ENCODE data around the gene DAPK1. TPM values are rescaled to one million over a fixed set of nuclear protein-coding genes. Genes with fewer than 3 reads are reported as not detected.

The DAPK1 gene
- polyA plus RNA-seq, 1 of the 3 experiments (the other 2 are of a cell fraction): 0.61 TPM

DNA sequence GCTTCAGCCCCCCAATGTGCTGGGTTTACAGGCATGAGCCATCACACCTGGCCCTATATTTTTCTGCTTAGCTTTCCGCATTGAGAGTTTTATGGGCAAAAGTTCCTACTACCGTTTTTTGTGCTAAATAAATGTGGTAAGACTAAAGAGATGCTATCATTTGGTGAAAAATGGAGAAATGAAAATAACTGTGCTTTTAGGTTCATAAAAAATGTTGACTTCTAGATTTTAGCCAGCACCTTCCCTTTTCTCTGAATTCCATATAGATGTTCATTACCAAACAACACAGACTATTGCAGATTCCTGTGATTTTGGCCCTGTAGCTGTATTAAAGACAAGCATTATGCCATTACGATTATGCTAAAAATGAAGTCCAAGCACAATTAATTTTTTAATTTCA is 156.3 kb downstream of the DAPK1 start:
- Histone ChIP-seq H3K27me3 (ENCODE audit: insufficient read depth) (no peaks in the 10 kb centered on the region; the same call in 1 of the 2 replicates), H3K36me3 (replicated peaks in 1 of 2; ENCODE audit: control insufficient read depth in 1 of 2, insufficient read depth in 2 of 2, low read length in 1 of 2) (no peaks in the 10 kb centered on the region), H3K4me2 (no peak overlapping the region), H4K20me1 (ENCODE audit: insufficient read depth) (no peaks in the 10 kb centered on the region), H3K27ac (ENCODE audit: low read depth in 2 of 2, low read length in 1 of 2) (no peak overlapping the region), H2AFZ (ENCODE audit: low read depth) (no peak overlapping the region), H3K9ac (no peak overlapping the region), H3K9me3 (no peaks in the 10 kb centered on the region), H3K9me2 (no peaks in the 10 kb centered on the region), H3F3A (replicated peaks; ENCODE audit: insufficient read depth) (no peaks in the 10 kb centered on the region), H3K4me3 (ENCODE audit: low read depth in 2 of 2, low read length in 1 of 2) (no peak overlapping the region), H3K4me1 (ENCODE audit: control insufficient read depth in 1 of 2, insufficient read depth in 2 of 2, low read depth in 1 of 2, low read length in 1 of 2) (peaks cover 0 to 10% of the 10 kb centered on the region in 2 experiments; a peak in 2 of 4 replicates), H3K79me2 (ENCODE audit: insufficient read depth) (no peaks in the 10 kb centered on the region)
- TF ChIP-seq, protein P1, sequence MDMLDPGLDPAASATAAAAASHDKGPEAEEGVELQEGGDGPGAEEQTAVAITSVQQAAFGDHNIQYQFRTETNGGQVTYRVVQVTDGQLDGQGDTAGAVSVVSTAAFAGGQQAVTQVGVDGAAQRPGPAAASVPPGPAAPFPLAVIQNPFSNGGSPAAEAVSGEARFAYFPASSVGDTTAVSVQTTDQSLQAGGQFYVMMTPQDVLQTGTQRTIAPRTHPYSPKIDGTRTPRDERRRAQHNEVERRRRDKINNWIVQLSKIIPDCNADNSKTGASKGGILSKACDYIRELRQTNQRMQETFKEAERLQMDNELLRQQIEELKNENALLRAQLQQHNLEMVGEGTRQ (IDR thresholded peaks at IDR 0.05; ENCODE audit: borderline replicate concordance, low read depth, low read length): no peak
- TF ChIP-seq MEF2A (IDR thresholded peaks at IDR 0.05; ENCODE audit: borderline replicate concordance, low read depth): no peak
- ChIA-PET POLR2A (no interaction called here), CTCF (interaction anchor here (1.6 to 2.2 kb wide), 2 partner anchors 9 to 317 kb away, joined by 8 to 9 read pairs; no protein-coding TSS in a partner anchor)
- 65% methylated on average over 3 of the region's 3 CpGs for WGBS (ENCODE audit: low lambda C conversion rate)
- no peak for DNase-seq

DNA sequence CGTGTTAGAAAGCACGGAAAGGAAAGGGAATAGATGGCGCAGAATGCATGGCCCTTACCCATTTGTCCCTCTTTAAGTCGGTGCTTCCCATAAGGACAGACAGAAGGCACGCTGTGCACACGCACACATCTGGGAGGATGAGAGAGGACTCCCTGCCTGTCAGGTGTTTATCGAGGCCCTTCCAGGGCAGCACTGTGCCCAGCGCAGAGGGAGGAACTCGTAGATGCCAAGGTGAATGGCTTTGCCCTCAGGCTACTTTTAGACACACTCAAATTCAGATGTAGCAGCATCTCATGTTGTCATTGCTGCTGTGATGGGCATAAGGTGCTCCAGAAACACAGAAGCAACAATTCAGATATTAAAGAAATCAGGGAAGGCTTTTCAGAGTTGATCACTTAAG is 158.1 kb downstream of the DAPK1 start:
- Histone ChIP-seq H3K9me2 (no peaks in the 10 kb centered on the region), H2AFZ (ENCODE audit: low read depth) (no peak overlapping the region), H3K4me3 (ENCODE audit: low read depth in 2 of 2, low read length in 1 of 2) (no peak overlapping the region), H3K4me2 (no peak overlapping the region), H3K27me3 (ENCODE audit: insufficient read depth) (no peaks in the 10 kb centered on the region; the same call in 1 of the 2 replicates), H3K27ac (ENCODE audit: low read depth in 2 of 2, low read length in 1 of 2) (no peak overlapping the region), H4K20me1 (ENCODE audit: insufficient read depth) (no peaks in the 10 kb centered on the region), H3K9me3 (no peaks in the 10 kb centered on the region), H3K9ac (no peak overlapping the region), H3K4me1 (ENCODE audit: control insufficient read depth in 1 of 2, insufficient read depth in 2 of 2, low read depth in 1 of 2, low read length in 1 of 2) (peaks cover 0 to 6% of the 10 kb centered on the region in 2 experiments; a peak in 2 of 4 replicates), H3K36me3 (replicated peaks in 1 of 2; ENCODE audit: control insufficient read depth in 1 of 2, insufficient read depth in 2 of 2, low read length in 1 of 2) (no peaks in the 10 kb centered on the region), H3F3A (replicated peaks; ENCODE audit: insufficient read depth) (no peaks in the 10 kb centered on the region), H3K79me2 (ENCODE audit: insufficient read depth) (no peaks in the 10 kb centered on the region)
- POLR2A ChIA-PET: no interaction called here
- WGBS (ENCODE audit: low lambda C conversion rate): 81% methylated on average over 9 of the region's 9 CpGs
- TF ChIP-seq ELF1 (IDR thresholded peaks at IDR 0.05) (no peak), POLR2AphosphoS5 (IDR thresholded peaks at IDR 0.05; ENCODE audit: low read depth, low read length) (no peak), RXRA (IDR thresholded peaks at IDR 0.05; ENCODE audit: borderline replicate concordance, low read depth) (no peak), EP300 (IDR thresholded peaks at IDR 0.05; ENCODE audit: borderline replicate concordance in 1 of 2, low read depth in 1 of 2, low read length in 1 of 2) (no peak)
- DNase-seq: no peak
- CTCF ChIA-PET: interaction anchor here (1.0 to 2.2 kb wide), 4 partner anchors 8 to 331 kb away, joined by 3 to 12 read pairs (median 8); partner anchors contain the start of gene DAPK1

- no peaks in the 10 kb centered on the region for H3K9me2 ChIP-seq
- H3K27me3 ChIP-seq (ENCODE audit: insufficient read depth): no peaks in the 10 kb centered on the region; the same call in 1 of the 2 replicates
- H3K4me2 ChIP-seq: no peak overlapping the region
- CTCF ChIA-PET: interaction anchor here (1.0 to 2.6 kb wide), 4 partner anchors 159 to 331 kb away, joined by 3 to 12 read pairs (median 8); partner anchors contain the start of gene DAPK1
- no peak overlapping the region for H2AFZ ChIP-seq (ENCODE audit: low read depth)
- no peaks in the 10 kb centered on the region for H3K79me2 ChIP-seq (ENCODE audit: insufficient read depth)
- WGBS (ENCODE audit: low lambda C conversion rate): 87% methylated on average over 8 of the region's 8 CpGs
- H3K9me3 ChIP-seq: no peaks in the 10 kb centered on the region
- no peak for DNase-seq
- POLR2A ChIA-PET: no interaction called here
- H4K20me1 ChIP-seq (ENCODE audit: insufficient read depth): no peaks in the 10 kb centered on the region
- H3K4me3 ChIP-seq (ENCODE audit: low read depth in 2 of 2, low read length in 1 of 2): no peak overlapping the region
- TF ChIP-seq RAD21 (IDR thresholded peaks at IDR 0.05; ENCODE audit: low read length): peak; percentile 24; the same call in 1 of the 2 replicates
- no peak for TF ChIP-seq POLR2AphosphoS5 (IDR thresholded peaks at IDR 0.05; ENCODE audit: low read depth, low read length)
- no peaks in the 10 kb centered on the region for H3F3A ChIP-seq (replicated peaks; ENCODE audit: insufficient read depth)
- H3K4me1 ChIP-seq (ENCODE audit: control insufficient read depth in 1 of 2, insufficient read depth in 2 of 2, low read depth in 1 of 2, low read length in 1 of 2): peaks cover 0 to 1% of the 10 kb centered on the region in 2 experiments; a peak in 2 of 4 replicates
- H3K36me3 ChIP-seq (replicated peaks in 1 of 2; ENCODE audit: control insufficient read depth in 1 of 2, insufficient read depth in 2 of 2, low read length in 1 of 2): no peaks in the 10 kb centered on the region
- no peak overlapping the region for H3K27ac ChIP-seq (ENCODE audit: low read depth in 2 of 2, low read length in 1 of 2)
- H3K9ac ChIP-seq: no peak overlapping the region
Measured at GRCh38 chr9:87656485-87656884, 158.8 kb downstream of the DAPK1 start.

Data from SK-N-SH (cell line).